Measurements from ENCODE around the gene DNAJC8. TPM values are rescaled to one million over a fixed set of nuclear protein-coding genes. Genes with fewer than 3 reads are reported as not detected.

Gene DNAJC8
- total RNA-seq, 1 experiment from 2014 or later, result 127 TPM

GRCh38 chr1:28197682-28198415, 35.0 kb downstream of the DNAJC8 start:
- intact Hi-C loops (cut with micrococcal nuclease; ENCODE audit: unreplicated experiment), result no loop called here
- no peaks in the 10 kb centered on the region for H3K27me3 ChIP-seq (ENCODE audit: control insufficient read depth, insufficient read depth, low read length)
- no peak overlapping the region for H3K4me3 ChIP-seq (ENCODE audit: low read depth in 2 of 2, low read length in 2 of 2)
- ATAC-seq (0 out of 2 replicates have a peak, but pooled peaks have one; percentile 38), DNase-seq (ENCODE audit: low read depth, low spot score) (no peak)
- in situ Hi-C loops (cut with HindIII; ENCODE audit: low pct_unique_long_range_greater_than_20kb, low sequenced_read_pairs), result no loop called here
- no TSS peak for BruUV-seq (replicated peaks)
- H3K27ac ChIP-seq (ENCODE audit: low read length), result no peak overlapping the region
- TF ChIP-seq REST (IDR thresholded peaks at IDR 0.05; ENCODE audit: insufficient read depth in 1 of 2, low read depth in 2 of 2, low read length in 1 of 2) (no peak), CTCF (IDR thresholded peaks at IDR 0.05) (no peak), SIN3A (IDR thresholded peaks at IDR 0.05; ENCODE audit: borderline replicate concordance, insufficient read depth, low read depth, low read length) (no peak), TCF7L2 (IDR thresholded peaks at IDR 0.05; ENCODE audit: low read depth, low read length) (no peak), POLR2AphosphoS5 (IDR thresholded peaks at IDR 0.05; ENCODE audit: low read depth, low read length) (no peak)
- peaks cover 10% of the 10 kb centered on the region for H3K36me3 ChIP-seq (ENCODE audit: control insufficient read depth, insufficient read depth, low read length)
- peaks cover 4% of the 10 kb centered on the region; the same call in 1 of the 2 replicates for H3K4me1 ChIP-seq (ENCODE audit: control insufficient read depth, insufficient read depth, low read length)
- H3K9me3 ChIP-seq (ENCODE audit: control insufficient read depth, insufficient read depth, low read depth, low read length), result no peaks in the 10 kb centered on the region
- ChIA-PET POLR2A (no interaction called here), CTCF (interaction anchor here (0.8 kb wide), 1 partner anchor 44 kb away, joined by 3 read pairs; no protein-coding TSS in a partner anchor)

GRCh38 chr1:28196330-28196729, 36.5 kb downstream of the DNAJC8 start:
- peaks cover 4% of the 10 kb centered on the region; the same call in 1 of the 2 replicates for H3K4me1 ChIP-seq (ENCODE audit: control insufficient read depth, insufficient read depth, low read length)
- POLR2A ChIA-PET, result interaction anchor here (0.6 kb wide), 2 partner anchors 27 to 462 kb away, joined by 3 to 10 read pairs; no protein-coding TSS in a partner anchor
- no peak for DNase-seq (ENCODE audit: low read depth, low spot score)
- no peaks in the 10 kb centered on the region for H3K9me3 ChIP-seq (ENCODE audit: control insufficient read depth, insufficient read depth, low read depth, low read length)
- in situ Hi-C loops (cut with HindIII; ENCODE audit: low pct_unique_long_range_greater_than_20kb, low sequenced_read_pairs) (no loop called here), intact Hi-C loops (cut with micrococcal nuclease; ENCODE audit: unreplicated experiment) (no loop called here)
- BruUV-seq (replicated peaks), result no TSS peak
- TF ChIP-seq SIN3A (IDR thresholded peaks at IDR 0.05; ENCODE audit: borderline replicate concordance, insufficient read depth, low read depth, low read length) (no peak), CTCF (IDR thresholded peaks at IDR 0.05) (no peak), REST (IDR thresholded peaks at IDR 0.05; ENCODE audit: insufficient read depth in 1 of 2, low read depth in 2 of 2, low read length in 1 of 2) (no peak), POLR2AphosphoS5 (IDR thresholded peaks at IDR 0.05; ENCODE audit: low read depth, low read length) (no peak), TCF7L2 (IDR thresholded peaks at IDR 0.05; ENCODE audit: low read depth, low read length) (no peak)
- CTCF ChIA-PET, result interaction anchor here (0.6 to 0.7 kb wide), 2 partner anchors 53 to 160 kb away, joined by 3 to 6 read pairs; no protein-coding TSS in a partner anchor
- H3K27ac ChIP-seq (ENCODE audit: low read length), result no peak overlapping the region
- no peak overlapping the region for H3K4me3 ChIP-seq (ENCODE audit: low read depth in 2 of 2, low read length in 2 of 2)
- no peaks in the 10 kb centered on the region for H3K27me3 ChIP-seq (ENCODE audit: control insufficient read depth, insufficient read depth, low read length)
- no peak for ATAC-seq
- peaks cover 6% of the 10 kb centered on the region for H3K36me3 ChIP-seq (ENCODE audit: control insufficient read depth, insufficient read depth, low read length)

Data from Panc1 (cell line).